AG08395 (cell line): ENCODE measurements around the gene LENG1.
"Not testable (repeated sequence)": the region's sequence is repeated elsewhere in the genome, so short reads cannot be mapped to it uniquely, and the experiment has no call there.

Experiments
- DNase-seq: peaks from one replicate; pipeline ENCODE4 v3.0.0; 2012; ENCODE audit warnings: mixed read lengths, low spot score

Gene LENG1

DNA sequence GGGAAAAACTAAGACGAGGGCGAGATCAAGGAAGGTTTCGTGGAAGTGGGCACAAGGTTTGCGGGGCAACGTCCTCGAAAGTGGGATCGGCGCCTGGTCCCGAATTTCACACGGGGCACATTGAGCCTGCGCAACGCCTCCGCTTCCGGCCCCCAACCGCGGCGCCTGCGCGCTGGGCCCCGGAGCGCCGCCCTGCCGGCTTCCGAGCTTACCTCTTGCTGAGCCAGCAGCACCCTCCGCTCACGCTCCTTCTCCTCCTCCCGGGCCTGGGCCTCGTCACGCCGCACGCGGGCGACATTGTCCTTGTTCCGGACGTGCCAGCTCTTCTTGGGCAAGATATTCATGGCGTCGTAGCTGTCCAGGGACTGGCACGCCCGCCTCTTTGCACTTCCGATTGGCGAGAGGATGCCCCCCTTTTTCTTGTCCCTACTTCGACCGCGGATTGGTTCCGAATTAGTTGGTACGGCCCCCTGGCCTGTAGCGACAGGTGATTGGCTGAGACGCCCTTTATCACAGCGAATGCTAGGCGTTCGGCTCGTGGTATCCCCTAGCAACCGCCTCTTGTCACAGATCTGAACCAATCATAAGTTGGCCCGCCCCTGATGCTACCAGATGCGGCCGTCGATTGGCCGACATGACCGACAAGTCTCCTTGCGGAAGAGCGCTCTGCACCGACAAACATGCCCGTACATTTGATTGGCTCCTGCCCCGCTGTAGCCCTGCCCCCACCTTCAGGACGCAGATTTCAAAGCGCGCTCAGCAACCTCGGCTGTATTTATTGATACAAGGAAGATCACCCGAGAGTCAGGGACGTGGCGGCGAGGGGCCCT, at the start of gene LENG1:
TSS of gene LENG1 (minus strand) at position 370 of the 830 bp plus-strand sequence. CDS start at position 344, 26 bp downstream.
- peak; percentile 99 for DNase-seq

DNA sequence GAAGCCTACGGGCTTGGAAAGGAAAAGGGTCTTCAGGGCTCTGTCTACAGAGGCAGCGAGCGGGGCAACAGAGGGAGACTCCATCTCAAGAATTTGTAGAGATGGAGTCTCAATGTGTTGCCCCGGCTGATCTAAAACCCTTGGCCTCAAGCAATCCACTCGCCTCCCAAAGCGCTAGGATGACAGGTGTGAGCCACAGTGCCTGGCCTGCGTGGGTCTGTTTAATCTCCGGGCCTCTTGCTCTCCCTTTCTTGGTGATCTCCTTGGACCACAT, 49.2 kb upstream of the LENG1 start:
- no peak for DNase-seq

- DNase-seq, result no peak
Measured at GRCh38 chr19:54207983-54208783, 48.7 kb upstream of the LENG1 start.

DNA sequence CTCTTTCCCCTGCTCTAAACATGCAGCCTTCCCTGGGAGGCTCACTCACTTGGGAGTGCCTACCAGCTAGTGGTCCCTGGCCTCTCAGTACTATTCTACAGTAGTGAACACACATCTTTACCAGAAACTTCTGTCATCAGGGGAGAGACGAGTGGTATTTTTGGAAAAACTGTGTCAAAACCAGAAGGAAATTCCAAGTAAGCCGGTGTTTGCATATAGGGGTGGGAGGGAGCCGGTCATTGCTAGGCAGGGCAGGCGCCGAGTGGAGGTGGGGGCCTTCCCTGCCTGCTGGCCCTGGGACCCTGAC, 48.1 kb upstream of the LENG1 start:
- DNase-seq, result no peak

DNA sequence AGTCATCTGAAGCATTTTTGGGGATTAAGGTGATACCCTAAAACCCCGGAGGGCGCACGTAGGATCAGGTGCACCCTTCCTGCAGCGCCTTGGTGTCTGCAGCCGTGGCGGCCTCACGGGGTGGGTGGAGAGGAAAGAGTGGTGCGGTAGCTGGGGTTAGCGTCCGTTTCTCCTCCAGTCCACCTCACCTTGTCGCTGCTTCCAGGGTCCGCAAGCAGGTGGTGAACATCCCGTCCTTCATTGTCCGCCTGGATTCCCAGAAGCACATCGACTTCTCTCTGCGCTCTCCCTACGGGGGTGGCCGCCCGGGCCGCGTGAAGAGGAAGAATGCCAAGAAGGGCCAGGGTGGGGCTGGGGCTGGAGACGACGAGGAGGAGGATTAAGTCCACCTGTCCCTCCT, 47.7 kb upstream of the LENG1 start:
- not testable (repeated sequence) for DNase-seq

GRCh38 chr19:54206831-54207177, 47.3 kb upstream of the LENG1 start:
- no peak for DNase-seq

DNA sequence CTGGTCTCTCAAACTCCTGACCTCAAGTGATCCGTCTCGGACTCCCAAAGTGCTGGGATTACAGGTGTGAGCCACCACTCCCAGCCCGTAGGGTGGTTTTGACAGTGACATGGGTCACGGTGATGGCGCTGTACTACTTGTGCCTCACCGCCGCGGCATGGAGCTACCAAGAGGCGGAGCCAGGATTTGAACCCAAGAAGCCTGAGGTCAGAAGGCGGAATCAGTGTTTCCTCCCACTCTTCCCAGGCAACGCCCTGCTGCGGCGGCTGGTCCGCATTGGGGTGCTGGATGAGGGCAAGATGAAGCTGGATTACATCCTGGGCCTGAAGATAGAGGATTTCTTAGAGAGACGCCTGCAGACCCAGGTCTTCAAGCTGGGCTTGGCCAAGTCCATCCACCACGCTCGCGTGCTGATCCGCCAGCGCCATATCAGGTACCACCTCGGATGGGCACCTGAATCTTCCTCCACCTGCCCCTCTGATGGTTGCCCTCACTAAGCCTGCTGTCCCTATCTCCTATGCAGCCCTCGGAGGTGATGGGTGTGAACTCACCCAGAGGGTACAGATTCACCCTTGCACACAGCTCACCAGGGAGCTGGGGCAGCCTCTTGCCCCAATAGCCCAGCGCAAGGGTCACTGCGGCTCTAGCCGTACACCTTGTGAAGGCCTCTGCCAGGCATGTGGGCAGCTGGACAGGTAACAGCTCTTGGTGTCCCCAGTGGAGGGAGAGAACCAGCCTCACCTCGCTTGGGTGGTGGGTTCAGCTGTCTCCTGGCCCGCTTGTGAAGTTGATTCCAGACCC, 46.7 kb upstream of the LENG1 start:
- no peak for DNase-seq

- DNase-seq, result no peak
Measured at GRCh38 chr19:54204767-54205468, 45.4 kb upstream of the LENG1 start.

- DNase-seq, result no peak
Measured at GRCh38 chr19:54203151-54203611, 43.7 kb upstream of the LENG1 start.

- DNase-seq, result no peak
Measured at GRCh38 chr19:54201980-54202379, 42.5 kb upstream of the LENG1 start.

GRCh38 chr19:54201172-54201701, 41.7 kb upstream of the LENG1 start:
- DNase-seq, result no peak

GRCh38 chr19:54199401-54199800, 39.9 kb upstream of the LENG1 start:
- no peak for DNase-seq

DNA sequence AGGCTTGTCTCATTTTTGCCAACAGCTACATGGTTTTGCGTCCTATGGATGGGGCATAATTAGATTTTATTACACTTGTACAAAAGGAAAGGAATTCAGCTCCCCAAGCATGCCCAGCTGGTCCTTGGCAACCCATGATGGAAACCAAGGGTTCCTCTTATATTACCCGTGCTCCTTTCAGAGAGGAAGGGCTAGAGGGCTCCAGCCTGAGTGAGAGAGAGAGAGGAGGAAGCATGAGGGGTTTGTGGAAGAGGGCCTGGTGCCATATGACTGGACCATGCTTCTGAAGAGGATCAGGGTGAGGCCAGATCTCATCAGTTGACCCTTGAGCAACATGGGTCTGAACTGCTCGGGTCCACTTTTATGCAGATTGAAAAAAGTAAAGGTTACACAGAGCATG, 37.6 kb upstream of the LENG1 start:
- no peak for DNase-seq

DNA sequence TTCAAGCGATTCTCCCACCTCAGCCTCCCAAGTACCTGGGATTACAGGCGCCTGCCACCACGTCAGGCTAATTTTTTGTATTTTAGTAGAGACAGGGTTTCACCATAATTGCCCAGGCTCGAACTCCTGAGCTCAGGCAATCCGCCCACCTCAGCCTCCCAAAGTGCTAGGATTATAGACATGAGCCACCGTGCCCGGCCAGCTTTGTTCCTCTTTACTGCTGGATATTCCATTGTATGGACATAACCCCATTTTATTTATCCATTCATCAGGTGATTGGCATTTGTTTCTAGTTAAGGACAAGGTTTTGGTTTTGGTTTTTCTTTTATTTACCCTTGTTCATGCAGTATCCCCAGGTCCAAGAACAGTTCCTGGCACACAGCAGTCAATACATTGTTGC, 37.0 kb upstream of the LENG1 start:
- no peak for DNase-seq

DNA sequence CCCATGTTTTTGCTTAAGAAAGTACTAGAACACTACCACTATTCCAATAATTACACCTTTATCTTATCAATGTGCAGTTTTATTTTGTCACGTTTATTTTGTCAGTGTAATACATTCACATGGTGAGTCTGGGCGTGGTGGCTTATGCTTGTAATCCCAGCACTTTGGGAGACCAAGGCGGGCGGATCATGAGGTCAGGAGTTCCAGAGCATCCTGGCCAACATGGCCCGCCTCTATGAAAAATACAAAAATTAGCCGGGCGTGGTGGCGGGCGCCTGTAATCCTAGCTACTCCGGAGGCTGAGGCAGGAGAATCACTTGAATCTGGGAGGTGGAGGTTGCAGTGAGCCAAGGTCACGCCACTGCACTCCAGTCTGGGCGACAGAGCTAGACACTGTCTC, 34.9 kb upstream of the LENG1 start:
- not testable (repeated sequence) for DNase-seq

DNA sequence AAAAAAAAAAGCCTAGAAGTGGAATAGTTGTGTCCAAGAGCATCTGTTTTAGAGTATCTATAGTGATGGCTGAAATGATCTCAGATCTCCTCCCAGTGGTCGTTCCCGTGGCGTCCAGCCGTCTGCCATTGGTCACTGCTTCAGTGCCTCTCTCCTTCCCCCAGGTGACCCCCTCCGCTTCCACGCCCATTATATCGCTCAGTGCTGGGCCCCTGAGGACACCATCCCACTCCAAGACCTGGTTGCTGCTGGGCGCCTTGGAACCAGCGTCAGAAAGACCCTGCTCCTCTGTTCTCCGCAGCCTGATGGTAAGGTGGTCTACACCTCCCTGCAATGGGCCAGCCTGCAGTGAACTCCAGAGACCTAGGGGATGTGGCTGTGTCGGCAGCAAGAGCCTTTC, 33.5 kb upstream of the LENG1 start:
- DNase-seq, result no peak

DNA sequence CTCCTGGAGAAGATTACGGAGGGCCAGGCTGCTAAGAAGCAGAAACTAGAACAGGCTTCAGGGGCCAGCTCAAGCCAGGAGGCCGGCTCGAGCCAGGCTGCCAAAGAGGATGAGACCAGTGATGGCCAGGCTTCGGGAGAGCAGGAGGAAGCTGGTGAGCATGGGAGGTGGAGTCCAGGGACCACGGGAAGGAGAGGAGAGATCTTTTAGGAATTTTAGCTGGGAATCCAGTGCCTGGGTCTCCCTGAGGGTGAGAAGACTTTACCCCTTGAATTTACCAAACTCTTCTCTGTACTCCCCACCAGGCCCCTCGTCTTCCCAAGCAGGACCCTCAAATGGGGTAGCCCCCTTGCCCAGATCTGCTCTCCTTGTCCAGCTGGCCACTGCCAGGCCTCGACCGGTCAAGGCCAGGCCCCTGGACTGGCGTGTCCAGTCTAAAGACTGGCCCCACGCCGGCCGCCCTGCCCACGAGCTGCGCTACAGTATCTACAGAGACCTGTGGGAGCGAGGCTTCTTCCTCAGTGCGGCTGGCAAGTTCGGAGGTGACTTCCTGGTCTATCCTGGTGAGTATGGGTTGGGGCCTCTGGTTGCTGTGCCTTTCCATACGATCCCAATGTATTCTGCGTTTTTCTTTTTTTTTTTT, 32.4 kb upstream of the LENG1 start:
- DNase-seq, result no peak

- peak; percentile 76 for DNase-seq
Measured at GRCh38 chr19:54191011-54191810, 31.7 kb upstream of the LENG1 start, which contains the start of gene TSEN34. Gene TSEN34 (plus strand): TSS chr19:54191308. CDS start chr19:54191365, 57 bp downstream.

- DNase-seq, result peak; percentile 91
Measured at GRCh38 chr19:54190503-54191010, 31.0 kb upstream of the LENG1 start.
